Measurements from ENCODE around the gene ATL3.

The ATL3 gene

DNA sequence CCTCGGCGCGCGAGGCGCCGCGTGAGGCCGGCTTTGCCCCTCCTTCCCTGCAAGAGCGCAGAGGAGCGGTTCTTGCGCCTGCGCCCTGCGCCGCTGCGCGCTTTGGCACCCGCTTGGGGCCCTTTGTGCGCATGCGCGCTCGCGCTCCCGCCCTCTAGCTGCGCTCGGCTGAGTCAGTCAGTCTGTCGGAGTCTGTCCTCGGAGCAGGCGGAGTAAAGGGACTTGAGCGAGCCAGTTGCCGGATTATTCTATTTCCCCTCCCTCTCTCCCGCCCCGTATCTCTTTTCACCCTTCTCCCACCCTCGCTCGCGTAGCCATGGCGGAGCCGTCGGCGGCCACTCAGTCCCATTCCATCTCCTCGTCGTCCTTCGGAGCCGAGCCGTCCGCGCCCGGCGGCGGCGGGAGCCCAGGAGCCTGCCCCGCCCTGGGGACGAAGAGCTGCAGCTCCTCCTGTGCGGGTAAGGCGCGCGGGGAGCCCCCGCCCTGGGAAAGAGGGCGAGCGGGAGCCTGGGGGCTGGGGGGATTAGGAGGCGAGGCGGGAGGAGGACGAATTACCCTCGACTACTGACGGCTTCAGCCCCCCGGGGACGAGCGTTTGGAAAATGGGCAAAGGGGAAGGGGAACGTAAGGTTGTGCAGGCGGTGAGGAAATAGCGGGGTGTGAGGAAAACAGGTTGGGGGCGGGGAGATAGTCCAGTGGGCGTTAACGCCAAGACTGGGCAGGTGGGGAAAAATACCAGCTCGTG lies 10.3 kb upstream of the ATL3 start, which contains the start of gene RTN3 (continued):
- TF ChIP-seq, protein P1, sequence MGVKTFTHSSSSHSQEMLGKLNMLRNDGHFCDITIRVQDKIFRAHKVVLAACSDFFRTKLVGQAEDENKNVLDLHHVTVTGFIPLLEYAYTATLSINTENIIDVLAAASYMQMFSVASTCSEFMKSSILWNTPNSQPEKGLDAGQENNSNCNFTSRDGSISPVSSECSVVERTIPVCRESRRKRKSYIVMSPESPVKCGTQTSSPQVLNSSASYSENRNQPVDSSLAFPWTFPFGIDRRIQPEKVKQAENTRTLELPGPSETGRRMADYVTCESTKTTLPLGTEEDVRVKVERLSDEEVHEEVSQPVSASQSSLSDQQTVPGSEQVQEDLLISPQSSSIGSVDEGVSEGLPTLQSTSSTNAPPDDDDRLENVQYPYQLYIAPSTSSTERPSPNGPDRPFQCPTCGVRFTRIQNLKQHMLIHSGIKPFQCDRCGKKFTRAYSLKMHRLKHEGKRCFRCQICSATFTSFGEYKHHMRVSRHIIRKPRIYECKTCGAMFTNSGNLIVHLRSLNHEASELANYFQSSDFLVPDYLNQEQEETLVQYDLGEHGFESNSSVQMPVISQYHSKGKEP (tag by site-specific recombination; IDR thresholded peaks at IDR 0.05): no peak
- TF ChIP-seq ZXDB (tag by site-specific recombination; IDR thresholded peaks at IDR 0.05) (peak; percentile 71), ZNF623 (tag by site-specific recombination; IDR thresholded peaks at IDR 0.05) (no peak), ZNF707 (tag by site-specific recombination; IDR thresholded peaks at IDR 0.05) (no peak), ZNF311 (tag by site-specific recombination; IDR thresholded peaks at IDR 0.05; ENCODE audit: borderline replicate concordance) (no peak), ZNF670 (tag by site-specific recombination; IDR thresholded peaks at IDR 0.05; ENCODE audit: low read depth) (no peak), ZBTB17 (tag by site-specific recombination; IDR thresholded peaks at IDR 0.05) (peak; percentile 23; the same call in 1 of the 2 replicates), ZNF600 (tag by site-specific recombination; IDR thresholded peaks at IDR 0.05) (peak; percentile 69), ZNF394 (tag by site-specific recombination; IDR thresholded peaks at IDR 0.05; ENCODE audit: borderline replicate concordance) (no peak; the same call in 1 of the 2 replicates), SP3 (tag by site-specific recombination; IDR thresholded peaks at IDR 0.05) (peak; percentile 77), ZNF544 (tag by site-specific recombination; IDR thresholded peaks at IDR 0.05) (no peak), ZNF302 (tag by site-specific recombination; IDR thresholded peaks at IDR 0.05; ENCODE audit: low read depth) (no peak), ZNF16 (tag by site-specific recombination; IDR thresholded peaks at IDR 0.05; ENCODE audit: low read depth) (no peak), ZNF792 (tag by site-specific recombination; IDR thresholded peaks at IDR 0.05) (0 out of 2 replicates have a peak, but pooled peaks have one; percentile 47), ZBTB48 (tag by site-specific recombination; IDR thresholded peaks at IDR 0.05) (no peak; the same call in 1 of the 2 replicates), GFI1B (tag by site-specific recombination; IDR thresholded peaks at IDR 0.05) (no peak), OSR2 (tag by site-specific recombination; IDR thresholded peaks at IDR 0.05) (no peak; the same call in 1 of the 2 replicates), ZNF133 (tag by site-specific recombination; IDR thresholded peaks at IDR 0.05) (no peak), KLF16 (tag by site-specific recombination; IDR thresholded peaks at IDR 0.05) (peak; percentile 56), ZNF776 (tag by site-specific recombination; IDR thresholded peaks at IDR 0.05; ENCODE audit: borderline replicate concordance) (no peak), ZNF416 (tag by site-specific recombination; IDR thresholded peaks at IDR 0.05) (no peak), ZNF76 (tag by site-specific recombination; IDR thresholded peaks at IDR 0.05; ENCODE audit: borderline replicate concordance, low read depth) (0 out of 2 replicates have a peak, but pooled peaks have one; percentile 37), ZNF391 (tag by site-specific recombination; IDR thresholded peaks at IDR 0.05; ENCODE audit: borderline replicate concordance, low read depth) (0 out of 2 replicates have a peak, but pooled peaks have one; percentile 64), ZNF529 (tag by site-specific recombination; IDR thresholded peaks at IDR 0.05; ENCODE audit: insufficient replicate concordance) (no peak), ZNF274 (IDR thresholded peaks at IDR 0.05; ENCODE audit: low read length) (no peak), ZNF274 (tag by site-specific recombination; IDR thresholded peaks at IDR 0.05; ENCODE audit: borderline replicate concordance) (no peak), ZNF48 (tag by site-specific recombination; IDR thresholded peaks at IDR 0.05) (no peak)
- TF ChIP-seq, protein P2, sequence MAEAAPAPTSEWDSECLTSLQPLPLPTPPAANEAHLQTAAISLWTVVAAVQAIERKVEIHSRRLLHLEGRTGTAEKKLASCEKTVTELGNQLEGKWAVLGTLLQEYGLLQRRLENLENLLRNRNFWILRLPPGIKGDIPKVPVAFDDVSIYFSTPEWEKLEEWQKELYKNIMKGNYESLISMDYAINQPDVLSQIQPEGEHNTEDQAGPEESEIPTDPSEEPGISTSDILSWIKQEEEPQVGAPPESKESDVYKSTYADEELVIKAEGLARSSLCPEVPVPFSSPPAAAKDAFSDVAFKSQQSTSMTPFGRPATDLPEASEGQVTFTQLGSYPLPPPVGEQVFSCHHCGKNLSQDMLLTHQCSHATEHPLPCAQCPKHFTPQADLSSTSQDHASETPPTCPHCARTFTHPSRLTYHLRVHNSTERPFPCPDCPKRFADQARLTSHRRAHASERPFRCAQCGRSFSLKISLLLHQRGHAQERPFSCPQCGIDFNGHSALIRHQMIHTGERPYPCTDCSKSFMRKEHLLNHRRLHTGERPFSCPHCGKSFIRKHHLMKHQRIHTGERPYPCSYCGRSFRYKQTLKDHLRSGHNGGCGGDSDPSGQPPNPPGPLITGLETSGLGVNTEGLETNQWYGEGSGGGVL (tag by site-specific recombination; IDR thresholded peaks at IDR 0.05): peak; percentile 83
- TF ChIP-seq, protein P3, sequence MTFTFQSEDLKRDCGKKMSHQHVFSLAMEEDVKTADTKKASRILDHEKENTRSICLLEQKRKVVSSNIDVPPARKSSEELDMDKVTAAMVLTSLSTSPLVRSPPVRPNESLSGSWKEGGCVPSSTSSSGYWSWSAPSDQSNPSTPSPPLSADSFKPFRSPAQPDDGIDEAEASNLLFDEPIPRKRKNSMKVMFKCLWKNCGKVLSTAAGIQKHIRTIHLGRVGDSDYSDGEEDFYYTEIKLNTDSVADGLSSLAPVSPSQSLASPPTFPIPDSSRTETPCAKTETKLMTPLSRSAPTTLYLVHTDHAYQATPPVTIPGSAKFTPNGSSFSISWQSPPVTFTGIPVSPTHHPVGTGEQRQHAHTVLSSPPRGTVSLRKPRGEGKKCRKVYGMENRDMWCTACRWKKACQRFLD (tag by site-specific recombination; IDR thresholded peaks at IDR 0.05): no peak
- TF ChIP-seq, protein P4, sequence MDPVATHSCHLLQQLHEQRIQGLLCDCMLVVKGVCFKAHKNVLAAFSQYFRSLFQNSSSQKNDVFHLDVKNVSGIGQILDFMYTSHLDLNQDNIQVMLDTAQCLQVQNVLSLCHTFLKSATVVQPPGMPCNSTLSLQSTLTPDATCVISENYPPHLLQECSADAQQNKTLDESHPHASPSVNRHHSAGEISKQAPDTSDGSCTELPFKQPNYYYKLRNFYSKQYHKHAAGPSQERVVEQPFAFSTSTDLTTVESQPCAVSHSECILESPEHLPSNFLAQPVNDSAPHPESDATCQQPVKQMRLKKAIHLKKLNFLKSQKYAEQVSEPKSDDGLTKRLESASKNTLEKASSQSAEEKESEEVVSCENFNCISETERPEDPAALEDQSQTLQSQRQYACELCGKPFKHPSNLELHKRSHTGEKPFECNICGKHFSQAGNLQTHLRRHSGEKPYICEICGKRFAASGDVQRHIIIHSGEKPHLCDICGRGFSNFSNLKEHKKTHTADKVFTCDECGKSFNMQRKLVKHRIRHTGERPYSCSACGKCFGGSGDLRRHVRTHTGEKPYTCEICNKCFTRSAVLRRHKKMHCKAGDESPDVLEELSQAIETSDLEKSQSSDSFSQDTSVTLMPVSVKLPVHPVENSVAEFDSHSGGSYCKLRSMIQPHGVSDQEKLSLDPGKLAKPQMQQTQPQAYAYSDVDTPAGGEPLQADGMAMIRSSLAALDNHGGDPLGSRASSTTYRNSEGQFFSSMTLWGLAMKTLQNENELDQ (tag by site-specific recombination; IDR thresholded peaks at IDR 0.05; ENCODE audit: low read depth): no peak
- TF ChIP-seq, protein P5, sequence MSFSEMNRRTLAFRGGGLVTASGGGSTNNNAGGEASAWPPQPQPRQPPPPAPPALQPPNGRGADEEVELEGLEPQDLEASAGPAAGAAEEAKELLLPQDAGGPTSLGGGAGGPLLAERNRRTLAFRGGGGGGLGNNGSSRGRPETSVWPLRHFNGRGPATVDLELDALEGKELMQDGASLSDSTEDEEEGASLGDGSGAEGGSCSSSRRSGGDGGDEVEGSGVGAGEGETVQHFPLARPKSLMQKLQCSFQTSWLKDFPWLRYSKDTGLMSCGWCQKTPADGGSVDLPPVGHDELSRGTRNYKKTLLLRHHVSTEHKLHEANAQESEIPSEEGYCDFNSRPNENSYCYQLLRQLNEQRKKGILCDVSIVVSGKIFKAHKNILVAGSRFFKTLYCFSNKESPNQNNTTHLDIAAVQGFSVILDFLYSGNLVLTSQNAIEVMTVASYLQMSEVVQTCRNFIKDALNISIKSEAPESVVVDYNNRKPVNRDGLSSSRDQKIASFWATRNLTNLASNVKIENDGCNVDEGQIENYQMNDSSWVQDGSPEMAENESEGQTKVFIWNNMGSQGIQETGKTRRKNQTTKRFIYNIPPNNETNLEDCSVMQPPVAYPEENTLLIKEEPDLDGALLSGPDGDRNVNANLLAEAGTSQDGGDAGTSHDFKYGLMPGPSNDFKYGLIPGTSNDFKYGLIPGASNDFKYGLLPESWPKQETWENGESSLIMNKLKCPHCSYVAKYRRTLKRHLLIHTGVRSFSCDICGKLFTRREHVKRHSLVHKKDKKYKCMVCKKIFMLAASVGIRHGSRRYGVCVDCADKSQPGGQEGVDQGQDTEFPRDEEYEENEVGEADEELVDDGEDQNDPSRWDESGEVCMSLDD (tag by site-specific recombination; IDR thresholded peaks at IDR 0.05): peak; percentile 76; the same call in 1 of the 2 replicates
